GM23338 (cell line): ENCODE measurements around the gene FCRL6. TPM values are rescaled to one million over a fixed set of nuclear protein-coding genes. Genes with fewer than 3 reads are reported as not detected.

Source experiments
- ATAC-seq: fragments of 200-7000 bp; cut with Tn5 transposase; 3 replicates; pipeline ENCODE4 v1.9.1; 2020
- DNase-seq: peaks from one replicate; pipeline ENCODE4 v3.0.0-alpha.2; 2015; ENCODE audit warnings: low spot score
- H2AFZ ChIP-seq: fragments of 200-600 bp; sonication (generic); 2 replicates; pipeline ENCODE4 v1.8.0; 2016; ENCODE audit warnings: antibody characterized with exemption, mild to moderate bottlenecking, moderate library complexity
- H3F3A ChIP-seq: fragments of 200-600 bp; sonication (generic); replicated peaks from 2 replicates; pipeline ENCODE4 v1.8.0; 2017; ENCODE audit warnings: antibody characterized with exemption, mixed run types, low read depth
- H3K27ac ChIP-seq: fragments of 200-600 bp; sonication (generic); 2 replicates; pipeline ENCODE4 v1.6.1; 2016; ENCODE audit warnings: low read depth
- H3K27me3 ChIP-seq: fragments of 200-600 bp; sonication (generic); 2 replicates; pipeline ENCODE4 v1.8.0; 2016; ENCODE audit warnings: mild to moderate bottlenecking, mixed run types, moderate library complexity; ENCODE audit not compliant: insufficient read depth
- H3K36me3 ChIP-seq: fragments of 200-600 bp; sonication (generic); 2 replicates; pipeline ENCODE4 v1.8.0; 2016; ENCODE audit warnings: mild to moderate bottlenecking; ENCODE audit not compliant: insufficient read depth
- H3K4me1 ChIP-seq: fragments of 200-600 bp; sonication (generic); 2 replicates; pipeline ENCODE4 v1.8.0; 2016; ENCODE audit warnings: mild to moderate bottlenecking, moderate library complexity; ENCODE audit not compliant: insufficient read depth
- H3K4me2 ChIP-seq: fragments of 200-600 bp; sonication (generic); 2 replicates; pipeline ENCODE4 v1.7.1; 2017; ENCODE audit warnings: mixed run types
- H3K4me3 ChIP-seq: fragments of 200-600 bp; sonication (generic); 2 replicates; pipeline ENCODE4 v1.6.1; 2016; ENCODE audit warnings: mixed run types
- H3K79me2 ChIP-seq: fragments of 200-600 bp; sonication (generic); replicated peaks from 2 replicates; pipeline ENCODE4 v1.8.0; 2017; ENCODE audit warnings: mild to moderate bottlenecking; ENCODE audit not compliant: insufficient read depth
- H3K9me2 ChIP-seq: fragments of 200-600 bp; sonication (generic); 2 replicates; pipeline ENCODE4 v1.8.0; 2017; ENCODE audit not compliant: insufficient read depth
- H4K20me1 ChIP-seq: fragments of 200-600 bp; sonication (generic); replicated peaks from 2 replicates; pipeline ENCODE4 v1.8.0; 2017; ENCODE audit warnings: mild to moderate bottlenecking; ENCODE audit not compliant: insufficient read depth
- H3K27ac Mint-ChIP-seq: 2 replicates; pipeline ENCODE4 v1.8.0; 2020; ENCODE audit warnings: inconsistent platforms, mild to moderate bottlenecking, moderate library complexity, mixed read lengths
- H3K27me3 Mint-ChIP-seq: 3 replicates; pipeline ENCODE4 v1.8.0; 2022; ENCODE audit warnings: low read depth, mild to moderate bottlenecking, moderate library complexity, mixed read lengths, inconsistent platforms; ENCODE audit not compliant: insufficient read depth, poor library complexity
- H3K36me3 Mint-ChIP-seq: 3 replicates; pipeline ENCODE4 v1.8.0; 2021; ENCODE audit warnings: low read depth, mild to moderate bottlenecking, inconsistent platforms, moderate library complexity, mixed read lengths
- H3K4me1 Mint-ChIP-seq: 3 replicates; pipeline ENCODE4 v1.8.0; 2020; ENCODE audit warnings: mild to moderate bottlenecking, inconsistent platforms, mixed read lengths
- H3K4me3 Mint-ChIP-seq: 3 replicates; pipeline ENCODE4 v1.8.0; 2021; ENCODE audit warnings: moderate library complexity, mild to moderate bottlenecking, inconsistent platforms, mixed read lengths
- H3K9me3 Mint-ChIP-seq: 3 replicates; pipeline ENCODE4 v1.8.0; 2020; ENCODE audit warnings: moderate library complexity, mild to moderate bottlenecking, inconsistent platforms, mixed read lengths
- CREB1 ChIP-seq: fragments of 250-450 bp; sonication (Bioruptor Pico); IDR thresholded peaks from 2 replicates; pipeline ENCODE4 v1.5.0; 2020; ENCODE audit warnings: low read depth, mild to moderate bottlenecking, moderate library complexity
- EZH2 ChIP-seq: fragments of 200-600 bp; sonication (generic); IDR thresholded peaks from one replicate; pipeline ENCODE4 v1.8.0; 2017; ENCODE audit warnings: antibody characterized with exemption, mild to moderate bottlenecking, low read depth; ENCODE audit not compliant: unreplicated experiment
- EZH2phosphoT487 ChIP-seq: fragments of 200-600 bp; sonication (generic); IDR thresholded peaks from one replicate; pipeline ENCODE4 v1.8.1; 2018; ENCODE audit warnings: antibody characterized with exemption; ENCODE audit not compliant: unreplicated experiment
- JUNB ChIP-seq: IDR thresholded peaks from one replicate; pipeline ENCODE4 v1.6.1; 2016; ENCODE audit warnings: antibody characterized with exemption; ENCODE audit not compliant: unreplicated experiment
- POLR2AphosphoS5 ChIP-seq: IDR thresholded peaks from 2 replicates; pipeline ENCODE4 v1.6.1; 2016; ENCODE audit warnings: antibody characterized with exemption, low read depth
- STAT1 ChIP-seq: IDR thresholded peaks from one replicate; pipeline ENCODE4 v1.6.1; 2016; ENCODE audit warnings: antibody characterized with exemption; ENCODE audit not compliant: unreplicated experiment
- ZNF114 ChIP-seq: fragments of 250-450 bp; sonication (Bioruptor Pico); IDR thresholded peaks from 2 replicates; pipeline ENCODE4 v1.5.0; 2020; ENCODE audit warnings: mild to moderate bottlenecking, moderate library complexity
- ZNF462 ChIP-seq: fragments of 250-450 bp; sonication (Bioruptor Pico); IDR thresholded peaks from 2 replicates; pipeline ENCODE4 v1.5.0; 2020; ENCODE audit warnings: mild to moderate bottlenecking, moderate library complexity
- polyA plus RNA-seq: library from polyadenylated mRNA; unstranded; fragments of >200 nt; fragmentation: Nextera tagmentation; extraction: Ambion mirVana; gene quantifications from 2 replicates; pipeline ENCODE4 v1.2.1, GENCODE V29; 2016
- total RNA-seq: library from RNA; depleted of rRNA; stranded (reverse); fragments of >200 nt; shearing (Covaris generic); gene quantifications from 2 replicates; pipeline ENCODE4 v1.2.3, GENCODE V29; 2014
- TF ChIP-seq, protein P1 (sequence below): IDR thresholded peaks from 2 replicates; pipeline ENCODE4 v1.6.1; 2016; ENCODE audit warnings: antibody characterized with exemption
- TF ChIP-seq, protein P2 (sequence below): IDR thresholded peaks from one replicate; pipeline ENCODE4 v1.6.1; 2018; ENCODE audit warnings: antibody characterized with exemption; ENCODE audit not compliant: unreplicated experiment

Gene FCRL6
- total and polyA plus RNA-seq, 2 experiments from 2014 or later = not detected

DNA sequence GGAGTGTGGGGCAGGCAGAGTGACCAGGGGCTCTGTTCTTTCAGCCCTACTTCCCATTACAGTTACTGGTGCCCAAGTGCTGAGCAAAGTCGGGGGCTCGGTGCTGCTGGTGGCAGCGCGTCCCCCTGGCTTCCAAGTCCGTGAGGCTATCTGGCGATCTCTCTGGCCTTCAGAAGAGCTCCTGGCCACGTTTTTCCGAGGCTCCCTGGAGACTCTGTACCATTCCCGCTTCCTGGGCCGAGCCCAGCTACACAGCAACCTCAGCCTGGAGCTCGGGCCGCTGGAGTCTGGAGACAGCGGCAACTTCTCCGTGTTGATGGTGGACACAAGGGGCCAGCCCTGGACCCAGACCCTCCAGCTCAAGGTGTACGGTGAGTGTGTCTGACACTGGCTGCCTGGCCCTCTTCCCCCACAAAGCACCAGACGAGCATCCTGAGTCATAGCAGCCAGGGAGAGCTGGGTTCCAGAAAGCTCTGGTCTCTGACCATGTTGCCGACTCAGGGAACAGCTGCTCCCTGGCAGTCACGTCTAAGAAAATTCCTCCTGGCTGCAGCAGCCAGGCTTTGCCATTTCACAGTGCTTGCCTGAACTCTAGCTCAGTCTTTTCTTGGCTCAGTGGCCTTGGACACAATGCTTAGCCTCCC lies 27.8 kb downstream of the FCRL6 start:
- Histone ChIP-seq H3K27me3 (no peaks in the 10 kb centered on the region), H3K36me3 (no peaks in the 10 kb centered on the region), H3K4me3 (no peak overlapping the region), H3F3A (no peaks in the 10 kb centered on the region), H3K4me2 (no peak overlapping the region), H4K20me1 (no peaks in the 10 kb centered on the region), H3K9me2 (no peaks in the 10 kb centered on the region), H3K27ac (no peak overlapping the region), H3K4me1 (no peaks in the 10 kb centered on the region; the same call in 1 of the 2 replicates), H2AFZ (no peak overlapping the region), H3K79me2 (no peaks in the 10 kb centered on the region)
- no peak overlapping the region for H3K27ac Mint-ChIP-seq
- no peak overlapping the region for H3K4me3 Mint-ChIP-seq
- H3K4me1 Mint-ChIP-seq = peaks cover 14% of the 10 kb centered on the region
- no peaks in the 10 kb centered on the region; the same call in 2 of the 3 replicates for H3K9me3 Mint-ChIP-seq
- ATAC-seq = no peak
- TF ChIP-seq ZNF462 (CRISPR knock-in tag) (no peak), STAT1 (no peak), POLR2AphosphoS5 (no peak), ZNF114 (CRISPR knock-in tag) (no peak), EZH2 (no peak), JUNB (no peak), EZH2phosphoT487 (no peak), CREB1 (CRISPR knock-in tag) (no peak)
- TF ChIP-seq, protein P1, sequence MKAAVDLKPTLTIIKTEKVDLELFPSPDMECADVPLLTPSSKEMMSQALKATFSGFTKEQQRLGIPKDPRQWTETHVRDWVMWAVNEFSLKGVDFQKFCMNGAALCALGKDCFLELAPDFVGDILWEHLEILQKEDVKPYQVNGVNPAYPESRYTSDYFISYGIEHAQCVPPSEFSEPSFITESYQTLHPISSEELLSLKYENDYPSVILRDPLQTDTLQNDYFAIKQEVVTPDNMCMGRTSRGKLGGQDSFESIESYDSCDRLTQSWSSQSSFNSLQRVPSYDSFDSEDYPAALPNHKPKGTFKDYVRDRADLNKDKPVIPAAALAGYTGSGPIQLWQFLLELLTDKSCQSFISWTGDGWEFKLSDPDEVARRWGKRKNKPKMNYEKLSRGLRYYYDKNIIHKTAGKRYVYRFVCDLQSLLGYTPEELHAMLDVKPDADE = no peak
- TF ChIP-seq, protein P2, sequence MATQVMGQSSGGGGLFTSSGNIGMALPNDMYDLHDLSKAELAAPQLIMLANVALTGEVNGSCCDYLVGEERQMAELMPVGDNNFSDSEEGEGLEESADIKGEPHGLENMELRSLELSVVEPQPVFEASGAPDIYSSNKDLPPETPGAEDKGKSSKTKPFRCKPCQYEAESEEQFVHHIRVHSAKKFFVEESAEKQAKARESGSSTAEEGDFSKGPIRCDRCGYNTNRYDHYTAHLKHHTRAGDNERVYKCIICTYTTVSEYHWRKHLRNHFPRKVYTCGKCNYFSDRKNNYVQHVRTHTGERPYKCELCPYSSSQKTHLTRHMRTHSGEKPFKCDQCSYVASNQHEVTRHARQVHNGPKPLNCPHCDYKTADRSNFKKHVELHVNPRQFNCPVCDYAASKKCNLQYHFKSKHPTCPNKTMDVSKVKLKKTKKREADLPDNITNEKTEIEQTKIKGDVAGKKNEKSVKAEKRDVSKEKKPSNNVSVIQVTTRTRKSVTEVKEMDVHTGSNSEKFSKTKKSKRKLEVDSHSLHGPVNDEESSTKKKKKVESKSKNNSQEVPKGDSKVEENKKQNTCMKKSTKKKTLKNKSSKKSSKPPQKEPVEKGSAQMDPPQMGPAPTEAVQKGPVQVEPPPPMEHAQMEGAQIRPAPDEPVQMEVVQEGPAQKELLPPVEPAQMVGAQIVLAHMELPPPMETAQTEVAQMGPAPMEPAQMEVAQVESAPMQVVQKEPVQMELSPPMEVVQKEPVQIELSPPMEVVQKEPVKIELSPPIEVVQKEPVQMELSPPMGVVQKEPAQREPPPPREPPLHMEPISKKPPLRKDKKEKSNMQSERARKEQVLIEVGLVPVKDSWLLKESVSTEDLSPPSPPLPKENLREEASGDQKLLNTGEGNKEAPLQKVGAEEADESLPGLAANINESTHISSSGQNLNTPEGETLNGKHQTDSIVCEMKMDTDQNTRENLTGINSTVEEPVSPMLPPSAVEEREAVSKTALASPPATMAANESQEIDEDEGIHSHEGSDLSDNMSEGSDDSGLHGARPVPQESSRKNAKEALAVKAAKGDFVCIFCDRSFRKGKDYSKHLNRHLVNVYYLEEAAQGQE = no peak
- no peaks in the 10 kb centered on the region for H3K36me3 Mint-ChIP-seq
- DNase-seq = no peak
- H3K27me3 Mint-ChIP-seq = peaks cover 6% of the 10 kb centered on the region
